Measurements from ENCODE around the gene TRA2A.
"Not testable (repeated sequence)": the region's sequence is repeated elsewhere in the genome, so short reads cannot be mapped to it uniquely, and the experiment has no call there.

Gene TRA2A

GRCh38 chr7:23531794-23532489, at the start of gene TRA2A:
Gene TRA2A (minus strand): TSS chr7:23531981. CDS start chr7:23531824, 157 bp downstream.
- peak; percentile 90 for DNase-seq

GRCh38 chr7:23570592-23571200, 38.9 kb upstream of the TRA2A start:
- DNase-seq, result peak; percentile 64

- DNase-seq, result no peak
Observed at GRCh38 chr7:23558303-23558702, 26.5 kb upstream of the TRA2A start.

- DNase-seq, result no peak
Observed at GRCh38 chr7:23547662-23548061, 15.9 kb upstream of the TRA2A start.

GRCh38 chr7:23546897-23547572, 15.3 kb upstream of the TRA2A start:
- DNase-seq, result peak; percentile 63

GRCh38 chr7:23545493-23545892, 13.7 kb upstream of the TRA2A start:
- no peak for DNase-seq

GRCh38 chr7:23544913-23545354, 13.2 kb upstream of the TRA2A start:
- peak; percentile 18 for DNase-seq

GRCh38 chr7:23542752-23543151, 11.0 kb upstream of the TRA2A start:
- DNase-seq, result no peak

GRCh38 chr7:23539494-23539907, 7.7 kb upstream of the TRA2A start:
- DNase-seq, result no peak

- DNase-seq, result no peak
Observed at GRCh38 chr7:23538301-23538700, 6.5 kb upstream of the TRA2A start.

GRCh38 chr7:23533238-23533604, 1.4 kb upstream of the TRA2A start:
- DNase-seq, result no peak

- DNase-seq, result no peak
Observed at GRCh38 chr7:23532490-23533237, 883 bp upstream of the TRA2A start.

GRCh38 chr7:23531050-23531793, 559 bp downstream of the TRA2A start:
- DNase-seq, result no peak

GRCh38 chr7:23530405-23530804, 1.4 kb downstream of the TRA2A start:
- no peak for DNase-seq

GRCh38 chr7:23529262-23529859, 2.4 kb downstream of the TRA2A start:
- no peak for DNase-seq

GRCh38 chr7:23525611-23526010, 6.2 kb downstream of the TRA2A start:
- DNase-seq, result not testable (repeated sequence)

GRCh38 chr7:23524473-23524872, 7.3 kb downstream of the TRA2A start:
- DNase-seq, result no peak

GRCh38 chr7:23523486-23524075, 8.2 kb downstream of the TRA2A start:
- no peak for DNase-seq

- no peak for DNase-seq
Observed at GRCh38 chr7:23520582-23520981, 11.2 kb downstream of the TRA2A start.

GRCh38 chr7:23514755-23515154, 17.0 kb downstream of the TRA2A start:
- DNase-seq, result no peak

GRCh38 chr7:23513746-23514145, 18.0 kb downstream of the TRA2A start:
- DNase-seq, result not testable (repeated sequence)

GRCh38 chr7:23494009-23494408, 37.8 kb downstream of the TRA2A start:
- no peak for DNase-seq

All from T1000 (cell line).